HG03439 (cell line): Measurements from ENCODE around the gene TRIP6.
"Not testable (repeated sequence)": the region's sequence is repeated elsewhere in the genome, so short reads cannot be mapped to it uniquely, and the experiment has no call there.

Source experiments
- ATAC-seq: cut with Tn5 transposase; IDR thresholded peaks from one replicate; pipeline ENCODE4 v1.9.1; 2021; ENCODE audit warnings: mild to moderate bottlenecking, moderate library complexity; ENCODE audit not compliant: unreplicated experiment

The TRIP6 gene

GRCh38 chr7:100837099-100837836 lies 29.9 kb upstream of the TRIP6 start:
- no peak for ATAC-seq

GRCh38 chr7:100839361-100839760 lies 27.8 kb upstream of the TRIP6 start:
- no peak for ATAC-seq

DNA sequence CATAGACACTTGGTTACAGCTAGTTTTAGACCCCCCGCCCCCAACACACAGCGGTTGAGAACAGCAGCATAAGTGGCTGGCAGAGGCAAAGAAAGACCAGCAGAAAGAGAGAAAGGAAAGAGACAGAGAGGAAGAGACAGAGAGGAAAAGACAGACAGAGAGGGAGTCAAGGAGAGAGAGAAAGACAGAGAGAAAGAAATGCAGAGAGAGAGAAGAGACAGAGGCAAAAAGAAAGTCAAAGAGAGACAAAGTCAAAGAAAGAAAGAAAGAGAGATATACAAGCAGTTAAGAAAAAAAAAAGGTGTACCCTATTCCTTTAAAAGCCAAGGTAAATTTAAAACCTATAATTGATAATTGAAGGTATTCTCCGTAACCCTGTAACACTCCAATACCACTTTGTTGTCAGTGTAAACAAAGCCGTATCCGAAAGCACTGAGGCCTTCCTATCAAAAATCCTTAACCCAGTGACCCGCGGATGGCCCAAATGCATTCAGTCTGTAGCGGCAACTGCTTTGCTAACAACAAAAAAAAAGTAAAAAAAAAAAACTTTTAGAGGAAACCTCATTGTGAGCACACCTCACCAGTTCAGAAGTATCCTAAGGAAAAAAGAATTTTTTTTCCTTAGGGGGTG lies 26.6 kb upstream of the TRIP6 start:
- no peak for ATAC-seq

GRCh38 chr7:100847360-100847759 lies 19.8 kb upstream of the TRIP6 start:
- no peak for ATAC-seq

DNA sequence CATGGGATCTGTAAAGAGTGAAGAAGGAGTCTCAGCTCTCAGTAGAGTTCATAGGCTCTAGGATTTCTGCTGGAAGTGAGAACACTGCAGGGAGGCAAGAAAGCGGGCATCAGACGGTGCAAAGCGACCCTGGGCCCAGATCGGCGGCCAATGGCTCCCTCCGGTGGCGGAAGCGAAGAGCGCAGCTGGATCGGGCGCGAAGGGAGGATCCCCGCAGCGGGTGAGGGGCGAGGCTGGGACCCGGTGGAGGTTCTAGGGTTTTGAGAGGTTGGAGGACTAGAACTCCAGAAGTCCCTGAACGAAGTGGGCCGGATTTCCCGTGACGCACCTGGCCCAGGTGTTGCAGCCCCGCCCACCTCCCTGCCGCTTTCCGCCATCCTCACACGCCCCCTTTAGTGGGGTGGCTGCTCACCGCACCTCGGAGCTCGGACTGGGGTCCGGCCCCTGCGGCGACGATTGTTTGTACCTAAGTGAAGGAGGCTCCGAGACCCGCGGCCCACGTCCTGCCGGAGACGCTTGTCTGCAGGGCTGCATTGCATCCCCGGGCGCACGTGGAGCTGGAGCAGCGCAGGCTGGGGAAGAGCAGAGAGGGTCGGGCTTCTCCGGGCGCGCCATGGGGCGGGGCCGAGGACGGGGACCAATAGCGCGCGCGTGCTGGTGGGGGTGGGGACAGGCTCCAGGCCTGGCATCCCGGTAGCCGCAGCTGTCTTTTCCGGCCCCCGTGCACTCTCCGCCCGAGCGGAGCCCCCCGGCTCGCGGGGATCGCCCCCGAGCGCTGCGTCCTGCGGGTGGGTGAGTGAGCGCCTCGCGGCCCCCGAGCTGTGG lies 14.9 kb upstream of the TRIP6 start, which contains the start of gene SLC12A9:
TSS of gene SLC12A9 (plus strand) at position 666 of the 825 bp plus-strand sequence. CDS start 1,485 bp downstream, outside the sequence.
- peak; percentile 80 for ATAC-seq

DNA sequence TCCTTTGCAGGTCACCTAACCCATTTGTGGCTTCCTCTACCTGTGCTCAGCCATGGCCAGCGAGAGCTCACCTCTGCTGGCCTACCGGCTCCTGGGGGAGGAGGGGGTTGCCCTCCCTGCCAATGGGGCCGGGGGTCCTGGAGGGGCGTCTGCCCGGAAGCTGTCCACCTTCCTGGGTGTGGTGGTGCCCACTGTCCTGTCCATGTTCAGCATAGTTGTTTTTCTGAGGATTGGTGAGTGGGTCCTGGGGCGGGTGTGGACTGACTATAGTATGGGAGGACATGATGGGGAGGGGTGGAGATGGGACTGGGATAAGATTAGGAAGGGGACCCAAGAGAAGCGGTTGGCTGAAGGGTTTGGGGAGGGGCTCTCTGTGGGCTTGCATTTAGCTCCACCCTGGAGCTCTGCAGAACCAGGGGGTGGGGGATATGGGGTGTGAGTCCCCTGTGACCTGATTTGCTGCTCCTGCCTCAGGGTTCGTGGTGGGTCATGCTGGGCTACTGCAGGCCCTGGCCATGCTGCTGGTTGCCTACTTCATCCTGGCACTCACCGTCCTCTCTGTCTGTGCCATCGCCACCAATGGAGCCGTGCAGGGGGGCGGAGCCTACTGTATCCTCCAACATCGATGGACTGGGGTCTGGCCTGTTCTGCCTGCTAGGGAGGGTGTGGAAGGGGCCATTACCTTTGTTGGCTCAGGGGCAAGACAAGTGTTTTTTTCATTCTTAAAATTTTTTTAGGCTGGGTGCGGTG lies 12.9 kb upstream of the TRIP6 start:
- no peak for ATAC-seq

- ATAC-seq, result not testable (repeated sequence)
Observed at GRCh38 chr7:100854899-100855298, 12.3 kb upstream of the TRIP6 start.

DNA sequence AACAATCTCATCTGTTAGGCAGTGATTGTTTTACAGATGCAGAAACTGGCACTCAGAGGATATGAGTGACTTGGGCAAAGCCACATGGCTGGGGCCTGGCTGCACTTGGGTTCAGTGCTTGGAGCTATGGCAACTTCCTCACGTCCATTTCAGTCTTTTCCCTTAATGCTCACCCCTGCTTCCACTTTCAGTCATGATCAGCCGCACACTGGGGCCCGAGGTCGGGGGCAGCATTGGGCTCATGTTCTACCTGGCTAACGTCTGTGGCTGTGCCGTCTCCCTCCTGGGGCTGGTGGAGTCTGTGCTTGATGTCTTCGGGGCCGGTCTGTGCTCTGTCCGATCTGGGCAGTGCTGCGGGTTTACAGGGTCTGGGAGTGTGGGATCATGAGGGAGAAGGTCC lies 11.7 kb upstream of the TRIP6 start:
- no peak for ATAC-seq

DNA sequence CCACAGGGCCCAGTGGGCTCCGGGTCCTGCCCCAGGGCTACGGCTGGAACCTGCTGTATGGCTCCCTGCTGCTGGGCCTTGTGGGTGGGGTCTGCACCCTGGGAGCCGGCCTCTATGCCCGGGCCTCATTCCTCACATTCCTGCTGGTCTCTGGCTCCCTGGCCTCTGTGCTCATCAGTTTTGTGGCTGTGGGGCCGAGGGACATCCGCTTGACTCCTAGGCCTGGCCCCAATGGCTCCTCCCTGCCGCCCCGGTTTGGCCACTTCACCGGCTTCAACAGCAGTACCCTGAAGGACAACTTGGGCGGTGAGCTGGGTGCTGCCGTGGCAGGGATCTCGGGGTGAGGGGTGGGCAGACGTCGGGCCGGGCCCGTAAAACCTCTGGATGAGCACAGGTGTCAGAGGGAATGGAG lies 10.3 kb upstream of the TRIP6 start:
- no peak for ATAC-seq

DNA sequence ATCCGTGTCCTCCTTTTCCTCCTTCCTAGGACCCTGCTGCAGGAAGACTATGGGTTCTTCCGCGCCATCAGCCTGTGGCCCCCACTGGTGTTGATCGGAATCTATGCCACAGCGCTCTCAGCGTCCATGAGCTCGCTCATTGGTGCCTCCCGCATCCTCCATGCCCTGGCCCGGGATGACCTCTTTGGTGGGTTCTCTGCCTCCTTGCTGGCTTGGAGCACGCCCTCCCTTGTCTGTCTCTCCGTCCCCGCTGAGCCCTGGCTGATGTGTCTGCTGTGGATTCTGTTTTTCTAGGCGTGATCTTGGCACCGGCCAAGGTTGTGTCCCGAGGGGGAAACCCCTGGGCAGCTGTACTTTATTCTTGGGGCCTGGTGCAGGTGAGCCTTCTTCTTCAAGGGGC lies 7.3 kb upstream of the TRIP6 start:
- no peak for ATAC-seq

GRCh38 chr7:100860702-100861615 lies 6.2 kb upstream of the TRIP6 start:
- no peak for ATAC-seq

GRCh38 chr7:100861616-100861985 lies 5.6 kb upstream of the TRIP6 start:
- ATAC-seq, result no peak

DNA sequence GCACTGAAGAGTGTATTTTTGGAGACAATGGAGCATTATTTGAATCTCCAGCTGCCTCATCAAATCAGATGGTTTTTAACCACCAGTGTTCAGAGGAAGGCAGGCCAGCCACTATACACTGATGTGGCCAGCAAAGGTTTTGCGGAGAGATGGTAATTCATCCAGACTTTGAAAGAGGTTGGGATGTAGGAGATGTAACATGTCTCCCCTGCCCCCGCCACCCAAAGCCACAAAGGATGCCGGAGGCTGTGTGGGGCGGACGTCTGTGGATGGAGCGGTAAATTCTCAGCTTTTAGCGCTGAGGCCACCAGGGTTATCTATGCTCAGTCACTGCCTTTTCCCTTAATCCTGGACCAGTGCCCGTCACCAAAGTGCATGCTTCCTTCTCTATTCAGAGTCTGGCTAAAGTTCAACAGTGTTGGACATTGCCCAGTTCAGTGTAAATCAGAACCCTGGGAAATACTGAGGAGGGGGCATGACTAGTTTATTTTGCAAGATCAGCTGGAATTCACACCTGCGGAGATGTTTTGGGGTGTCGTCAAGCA lies 3.7 kb upstream of the TRIP6 start:
- no peak for ATAC-seq

DNA sequence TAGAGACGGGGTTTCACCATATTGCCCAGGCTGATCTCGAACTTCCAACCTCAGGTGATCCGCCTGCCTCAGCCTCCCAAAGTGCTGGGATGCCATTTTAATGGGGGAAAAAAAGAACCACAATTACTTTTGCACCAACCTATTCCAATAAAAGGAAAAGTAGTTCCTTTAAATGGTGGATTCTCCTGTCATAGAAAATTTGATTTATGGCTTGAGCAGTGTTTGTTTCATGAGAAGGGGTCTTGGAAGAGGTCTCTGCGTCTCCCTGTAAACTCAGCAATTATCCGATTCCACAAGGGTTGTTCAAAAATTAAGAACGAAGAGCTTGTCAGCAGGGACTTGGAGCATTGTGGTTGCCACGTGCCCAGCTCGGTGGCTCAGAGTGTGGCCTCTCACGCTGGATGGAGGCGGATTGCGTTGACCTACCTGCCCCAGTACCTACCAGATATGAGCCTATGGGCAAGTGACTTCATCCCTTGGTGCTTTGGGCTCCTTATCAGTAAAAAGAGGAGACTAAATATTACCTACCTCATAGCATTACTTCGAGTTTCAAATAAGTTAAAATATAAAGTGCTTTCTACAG lies 2.8 kb upstream of the TRIP6 start:
- ATAC-seq, result no peak

- no peak for ATAC-seq
Observed at GRCh38 chr7:100865372-100865911, 1.7 kb upstream of the TRIP6 start.

DNA sequence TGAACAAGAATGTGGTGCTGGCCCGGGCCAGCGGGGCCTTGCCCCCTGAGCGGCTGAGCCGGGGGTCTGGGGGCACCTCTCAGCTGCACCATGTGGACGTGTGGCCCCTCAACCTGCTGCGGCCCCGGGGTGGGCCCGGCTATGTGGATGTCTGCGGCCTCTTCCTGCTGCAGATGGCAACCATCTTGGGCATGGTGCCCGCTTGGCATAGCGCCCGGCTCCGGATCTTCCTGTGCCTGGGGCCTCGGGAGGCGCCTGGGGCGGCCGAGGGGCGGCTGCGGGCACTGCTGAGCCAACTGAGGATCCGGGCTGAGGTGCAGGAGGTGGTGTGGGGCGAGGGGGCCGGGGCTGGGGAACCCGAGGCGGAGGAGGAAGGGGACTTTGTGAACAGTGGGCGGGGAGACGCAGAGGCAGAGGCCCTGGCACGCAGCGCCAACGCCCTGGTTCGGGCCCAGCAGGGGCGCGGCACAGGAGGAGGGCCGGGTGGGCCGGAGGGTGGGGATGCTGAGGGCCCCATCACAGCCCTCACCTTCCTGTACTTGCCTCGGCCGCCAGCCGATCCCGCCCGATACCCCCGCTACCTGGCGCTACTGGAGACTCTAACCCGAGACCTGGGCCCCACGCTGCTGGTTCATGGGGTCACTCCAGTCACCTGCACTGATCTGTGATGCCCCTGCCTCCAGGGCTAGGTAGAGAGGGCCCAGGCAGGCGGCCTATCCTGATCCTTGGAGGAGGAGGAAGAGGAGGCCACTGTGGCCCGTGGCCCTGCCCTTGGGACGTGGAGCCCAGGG lies 1.1 kb upstream of the TRIP6 start:
- no peak for ATAC-seq

DNA sequence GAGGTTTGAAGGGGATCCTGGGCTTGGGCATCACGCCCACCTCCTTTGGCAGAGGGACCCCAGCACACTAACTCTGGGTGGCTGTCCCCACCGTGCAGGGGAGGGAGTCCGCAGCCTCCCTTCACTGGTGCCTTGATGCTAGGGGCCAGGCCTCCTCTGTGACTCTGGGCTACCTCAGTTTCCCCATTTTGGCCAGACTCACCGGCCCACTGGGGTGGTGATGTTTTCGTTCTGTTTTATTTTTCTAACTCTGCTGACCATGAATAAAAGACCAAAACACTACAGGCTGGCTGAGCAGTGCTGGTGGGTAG lies 503 bp upstream of the TRIP6 start:
- no peak for ATAC-seq

- ATAC-seq, result no peak
Observed at GRCh38 chr7:100867776-100868485, 744 bp downstream of the TRIP6 start.
